SH-SY5Y (cell line): ENCODE data around the gene SEL1L2.

ENCODE experiments used
- GATA2 ChIP-seq: IDR thresholded peaks from 2 replicates; pipeline ENCODE4 v1.6.1; 2011; ENCODE audit warnings: mild to moderate bottlenecking, low read depth, low read length
- GATA3 ChIP-seq: IDR thresholded peaks from 2 replicates; pipeline ENCODE4 v1.6.1; 2011; ENCODE audit warnings: low read depth, mild to moderate bottlenecking, low read length, moderate library complexity

DNA sequence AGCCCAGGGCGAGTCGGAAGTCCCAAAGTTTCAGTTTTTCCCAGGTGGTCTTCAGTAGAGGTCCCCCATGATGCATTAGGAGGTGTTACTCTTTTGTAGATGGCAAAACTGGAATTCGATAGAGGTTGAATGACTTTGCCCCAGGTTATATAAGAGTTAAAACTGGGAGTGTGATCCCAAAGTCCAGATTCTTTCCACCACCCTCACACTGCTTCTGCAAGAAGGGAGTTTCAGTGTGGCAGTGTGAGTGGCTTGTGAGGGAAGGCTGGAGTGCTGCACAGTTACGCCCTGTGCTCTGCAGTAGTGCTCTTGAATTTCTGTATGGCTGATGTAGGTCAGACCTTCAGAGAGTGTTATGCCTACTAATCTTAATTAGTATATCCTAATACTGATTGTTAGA is 175.7 kb downstream of the SEL1L2 start:
- TF ChIP-seq GATA2 (no peak), GATA3 (no peak)
